ENCODE measurements around the gene SLC30A7.

Gene SLC30A7

DNA sequence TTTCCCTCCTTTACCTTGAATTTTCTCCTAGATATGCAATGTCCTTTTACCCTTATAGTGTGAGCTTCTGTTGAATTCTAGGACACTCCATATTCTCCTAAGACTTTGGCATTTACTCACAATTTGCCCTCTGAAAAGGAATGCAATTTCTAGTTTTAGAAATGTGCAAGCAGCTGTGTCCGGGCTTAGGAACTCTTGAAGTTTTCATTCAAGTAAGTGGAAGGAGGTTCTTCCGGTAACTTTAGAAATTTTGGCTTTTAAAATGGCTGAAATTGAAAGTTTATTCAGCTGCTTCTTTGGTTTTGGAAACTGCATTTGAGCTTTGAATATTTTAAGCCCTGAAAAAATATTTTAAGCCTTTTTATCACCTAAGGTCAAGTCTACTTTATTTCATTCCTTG is 73.4 kb downstream of the SLC30A7 start:
- no peak overlapping the region for H3K4me2 ChIP-seq (ENCODE audit: low read length)
- H3K4me1 ChIP-seq (ENCODE audit: control insufficient read depth, low read length), result peaks cover 9% of the 10 kb centered on the region
- H3K27me3 ChIP-seq (ENCODE audit: control insufficient read depth, low read length), result no peaks in the 10 kb centered on the region
- no peaks in the 10 kb centered on the region for H3K9me2 ChIP-seq (replicated peaks; ENCODE audit: control insufficient read depth, low read length)
- no peaks in the 10 kb centered on the region for H3K9me3 ChIP-seq (ENCODE audit: control insufficient read depth, insufficient read depth, low read length)
- H3F3A ChIP-seq (ENCODE audit: control insufficient read depth, insufficient read depth), result no peaks in the 10 kb centered on the region
- no peak overlapping the region for H3K4me3 ChIP-seq (ENCODE audit: low read length)
- H3K27ac ChIP-seq (ENCODE audit: low read depth, low read length), result no peak overlapping the region
- H3K79me2 ChIP-seq (ENCODE audit: control insufficient read depth, low read length), result no peaks in the 10 kb centered on the region
- no peaks in the 10 kb centered on the region for H4K20me1 ChIP-seq (ENCODE audit: control insufficient read depth, insufficient read depth, low read depth, low read length)
- TF ChIP-seq, protein P1, sequence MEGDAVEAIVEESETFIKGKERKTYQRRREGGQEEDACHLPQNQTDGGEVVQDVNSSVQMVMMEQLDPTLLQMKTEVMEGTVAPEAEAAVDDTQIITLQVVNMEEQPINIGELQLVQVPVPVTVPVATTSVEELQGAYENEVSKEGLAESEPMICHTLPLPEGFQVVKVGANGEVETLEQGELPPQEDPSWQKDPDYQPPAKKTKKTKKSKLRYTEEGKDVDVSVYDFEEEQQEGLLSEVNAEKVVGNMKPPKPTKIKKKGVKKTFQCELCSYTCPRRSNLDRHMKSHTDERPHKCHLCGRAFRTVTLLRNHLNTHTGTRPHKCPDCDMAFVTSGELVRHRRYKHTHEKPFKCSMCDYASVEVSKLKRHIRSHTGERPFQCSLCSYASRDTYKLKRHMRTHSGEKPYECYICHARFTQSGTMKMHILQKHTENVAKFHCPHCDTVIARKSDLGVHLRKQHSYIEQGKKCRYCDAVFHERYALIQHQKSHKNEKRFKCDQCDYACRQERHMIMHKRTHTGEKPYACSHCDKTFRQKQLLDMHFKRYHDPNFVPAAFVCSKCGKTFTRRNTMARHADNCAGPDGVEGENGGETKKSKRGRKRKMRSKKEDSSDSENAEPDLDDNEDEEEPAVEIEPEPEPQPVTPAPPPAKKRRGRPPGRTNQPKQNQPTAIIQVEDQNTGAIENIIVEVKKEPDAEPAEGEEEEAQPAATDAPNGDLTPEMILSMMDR (IDR thresholded peaks at IDR 0.05; ENCODE audit: low read depth, low read length, poor library complexity, severe bottlenecking), result no peak
- no peak for TF ChIP-seq EZH2phosphoT487 (IDR thresholded peaks at IDR 0.05; ENCODE audit: borderline replicate concordance, low read length)
- peaks cover 30% of the 10 kb centered on the region for H3K36me3 ChIP-seq (ENCODE audit: control insufficient read depth, low read length)

DNA sequence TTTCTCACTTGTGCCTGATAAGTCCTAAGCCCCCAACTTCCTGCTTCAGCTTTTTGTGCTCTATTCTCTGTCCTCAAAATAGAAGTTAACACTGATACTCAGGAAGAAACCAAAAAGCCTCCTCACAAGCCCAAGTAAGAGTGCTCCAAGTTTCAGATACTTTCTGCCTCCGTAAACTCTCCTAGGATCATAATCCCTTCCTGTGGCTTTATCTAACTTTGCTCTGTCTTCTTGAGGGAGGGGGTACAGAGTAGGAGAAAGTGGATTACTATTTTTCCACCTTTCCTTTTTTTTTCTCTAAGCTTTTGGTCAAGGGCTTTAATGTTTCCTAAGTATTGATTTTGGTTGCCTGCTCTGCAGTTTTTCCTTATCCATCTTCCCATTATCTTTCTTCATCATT is 75.1 kb downstream of the SLC30A7 start:
- Histone ChIP-seq H3K4me3 (ENCODE audit: low read length) (no peak overlapping the region), H3K27me3 (ENCODE audit: control insufficient read depth, low read length) (no peaks in the 10 kb centered on the region), H3F3A (ENCODE audit: control insufficient read depth, insufficient read depth) (no peaks in the 10 kb centered on the region), H3K4me2 (ENCODE audit: low read length) (no peak overlapping the region), H3K9me2 (replicated peaks; ENCODE audit: control insufficient read depth, low read length) (no peaks in the 10 kb centered on the region), H3K4me1 (ENCODE audit: control insufficient read depth, low read length) (peaks cover 9% of the 10 kb centered on the region), H3K79me2 (ENCODE audit: control insufficient read depth, low read length) (no peaks in the 10 kb centered on the region), H4K20me1 (ENCODE audit: control insufficient read depth, insufficient read depth, low read depth, low read length) (no peaks in the 10 kb centered on the region), H3K36me3 (ENCODE audit: control insufficient read depth, low read length) (peaks cover 25% of the 10 kb centered on the region), H3K27ac (ENCODE audit: low read depth, low read length) (no peak overlapping the region), H3K9me3 (ENCODE audit: control insufficient read depth, insufficient read depth, low read length) (no peaks in the 10 kb centered on the region)
- no peak for TF ChIP-seq EZH2phosphoT487 (IDR thresholded peaks at IDR 0.05; ENCODE audit: borderline replicate concordance, low read length)
- TF ChIP-seq, protein P1 (IDR thresholded peaks at IDR 0.05; ENCODE audit: low read depth, low read length, poor library complexity, severe bottlenecking), result no peak

DNA sequence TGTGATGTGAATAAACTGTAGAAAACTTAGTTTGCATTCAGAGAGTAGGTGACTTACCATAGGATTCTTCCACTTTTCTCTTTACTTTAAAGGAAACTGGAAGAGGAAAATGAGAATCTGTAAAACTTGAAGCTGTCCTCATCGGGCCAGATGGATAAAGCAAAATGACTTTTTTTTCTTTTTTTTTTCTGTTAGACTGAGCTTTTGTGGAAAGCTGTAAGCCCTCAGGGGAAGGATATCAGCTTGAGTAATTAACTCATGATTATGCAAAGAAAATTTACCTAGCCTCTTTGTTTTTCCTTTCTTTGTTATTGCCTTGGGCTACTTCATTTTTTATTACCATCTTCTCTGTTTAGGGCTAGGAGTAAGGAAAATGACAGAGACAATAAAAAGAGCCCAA is 76.3 kb downstream of the SLC30A7 start:
- H3K4me3 ChIP-seq (ENCODE audit: low read length), result no peak overlapping the region
- H3K36me3 ChIP-seq (ENCODE audit: control insufficient read depth, low read length), result peaks cover 20% of the 10 kb centered on the region
- no peaks in the 10 kb centered on the region for H3K79me2 ChIP-seq (ENCODE audit: control insufficient read depth, low read length)
- TF ChIP-seq EZH2phosphoT487 (IDR thresholded peaks at IDR 0.05; ENCODE audit: borderline replicate concordance, low read length), result no peak
- TF ChIP-seq, protein P1 (IDR thresholded peaks at IDR 0.05; ENCODE audit: low read depth, low read length, poor library complexity, severe bottlenecking), result no peak
- no peaks in the 10 kb centered on the region for H4K20me1 ChIP-seq (ENCODE audit: control insufficient read depth, insufficient read depth, low read depth, low read length)
- H3K4me2 ChIP-seq (ENCODE audit: low read length), result no peak overlapping the region
- H3F3A ChIP-seq (ENCODE audit: control insufficient read depth, insufficient read depth), result no peaks in the 10 kb centered on the region
- no peak overlapping the region for H3K27ac ChIP-seq (ENCODE audit: low read depth, low read length)
- H3K27me3 ChIP-seq (ENCODE audit: control insufficient read depth, low read length), result no peaks in the 10 kb centered on the region
- peaks cover 9% of the 10 kb centered on the region for H3K4me1 ChIP-seq (ENCODE audit: control insufficient read depth, low read length)
- no peaks in the 10 kb centered on the region for H3K9me2 ChIP-seq (replicated peaks; ENCODE audit: control insufficient read depth, low read length)
- H3K9me3 ChIP-seq (ENCODE audit: control insufficient read depth, insufficient read depth, low read length), result no peaks in the 10 kb centered on the region

DNA sequence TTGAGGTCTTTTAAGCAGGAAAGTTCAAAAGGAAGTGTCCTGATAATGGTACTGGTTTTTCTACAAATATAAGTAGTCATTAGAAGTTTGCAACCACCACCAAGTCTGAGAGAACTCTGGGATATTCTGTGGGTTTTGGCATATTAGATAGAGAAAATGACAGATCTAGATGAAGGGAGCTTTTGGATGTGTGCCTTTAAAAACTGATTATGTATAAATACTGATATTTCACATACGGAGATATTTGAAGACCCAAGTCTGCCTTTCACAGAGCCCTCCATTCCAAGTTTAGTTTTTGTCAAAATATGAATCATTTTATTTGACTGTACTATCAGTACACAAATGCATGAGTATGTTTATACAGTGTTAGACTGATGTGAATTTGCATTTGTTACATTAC is 81.0 kb downstream of the SLC30A7 start:
- H3K4me2 ChIP-seq (ENCODE audit: low read length), result no peak overlapping the region
- no peak overlapping the region for H3K27ac ChIP-seq (ENCODE audit: low read depth, low read length)
- no peaks in the 10 kb centered on the region for H3K79me2 ChIP-seq (ENCODE audit: control insufficient read depth, low read length)
- peaks cover 18% of the 10 kb centered on the region for H3K36me3 ChIP-seq (ENCODE audit: control insufficient read depth, low read length)
- H3K4me3 ChIP-seq (ENCODE audit: low read length), result no peak overlapping the region
- H3K9me3 ChIP-seq (ENCODE audit: control insufficient read depth, insufficient read depth, low read length), result no peaks in the 10 kb centered on the region
- TF ChIP-seq, protein P1 (IDR thresholded peaks at IDR 0.05; ENCODE audit: low read depth, low read length, poor library complexity, severe bottlenecking), result no peak
- no peak for TF ChIP-seq EZH2phosphoT487 (IDR thresholded peaks at IDR 0.05; ENCODE audit: borderline replicate concordance, low read length)
- H3F3A ChIP-seq (ENCODE audit: control insufficient read depth, insufficient read depth), result no peaks in the 10 kb centered on the region
- H3K4me1 ChIP-seq (ENCODE audit: control insufficient read depth, low read length), result peaks cover 5% of the 10 kb centered on the region
- H3K27me3 ChIP-seq (ENCODE audit: control insufficient read depth, low read length), result no peaks in the 10 kb centered on the region
- H3K9me2 ChIP-seq (replicated peaks; ENCODE audit: control insufficient read depth, low read length), result no peaks in the 10 kb centered on the region
- no peaks in the 10 kb centered on the region for H4K20me1 ChIP-seq (ENCODE audit: control insufficient read depth, insufficient read depth, low read depth, low read length)

Data from DOHH2 (cell line).